ENCODE results near the gene SCFD2. TPM values are rescaled to one million over a fixed set of nuclear protein-coding genes. Genes with fewer than 3 reads are reported as not detected.

Gene SCFD2
- total and polyA plus RNA-seq, 8 donors, result 4.0 to 13.5 (median 8.9) TPM

DNA sequence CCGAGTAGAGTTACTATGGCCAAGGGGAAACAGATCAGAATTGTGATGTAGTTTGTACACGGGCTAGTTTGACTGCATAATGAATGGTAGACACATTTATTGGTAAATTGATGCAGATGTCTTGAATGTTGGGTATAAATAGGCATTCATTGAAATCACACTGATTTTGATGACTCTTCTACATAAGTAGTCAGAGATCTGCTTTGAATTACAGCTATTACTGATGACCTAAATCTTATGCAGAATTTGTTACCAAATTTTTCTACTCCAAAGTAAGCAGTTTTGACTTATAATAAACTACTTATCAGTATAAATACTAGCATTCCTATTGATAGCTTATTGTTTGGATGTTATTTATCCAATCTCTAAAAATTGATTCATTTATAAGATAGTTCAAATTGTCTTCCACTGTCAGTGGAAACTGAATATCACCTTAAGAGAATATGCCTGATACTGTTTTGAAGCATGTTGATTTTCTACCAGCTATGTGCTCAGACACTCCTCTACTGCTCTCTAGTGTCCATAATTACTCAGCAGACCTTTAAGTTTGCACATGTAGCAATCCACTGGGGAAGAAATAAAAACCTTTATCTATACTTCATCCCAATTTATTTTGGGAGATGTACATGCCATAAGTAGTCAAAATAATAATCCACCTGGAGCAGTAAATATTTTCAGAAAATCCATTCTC lies 383.5 kb downstream of the SCFD2 start:
- TF ChIP-seq, protein P1, sequence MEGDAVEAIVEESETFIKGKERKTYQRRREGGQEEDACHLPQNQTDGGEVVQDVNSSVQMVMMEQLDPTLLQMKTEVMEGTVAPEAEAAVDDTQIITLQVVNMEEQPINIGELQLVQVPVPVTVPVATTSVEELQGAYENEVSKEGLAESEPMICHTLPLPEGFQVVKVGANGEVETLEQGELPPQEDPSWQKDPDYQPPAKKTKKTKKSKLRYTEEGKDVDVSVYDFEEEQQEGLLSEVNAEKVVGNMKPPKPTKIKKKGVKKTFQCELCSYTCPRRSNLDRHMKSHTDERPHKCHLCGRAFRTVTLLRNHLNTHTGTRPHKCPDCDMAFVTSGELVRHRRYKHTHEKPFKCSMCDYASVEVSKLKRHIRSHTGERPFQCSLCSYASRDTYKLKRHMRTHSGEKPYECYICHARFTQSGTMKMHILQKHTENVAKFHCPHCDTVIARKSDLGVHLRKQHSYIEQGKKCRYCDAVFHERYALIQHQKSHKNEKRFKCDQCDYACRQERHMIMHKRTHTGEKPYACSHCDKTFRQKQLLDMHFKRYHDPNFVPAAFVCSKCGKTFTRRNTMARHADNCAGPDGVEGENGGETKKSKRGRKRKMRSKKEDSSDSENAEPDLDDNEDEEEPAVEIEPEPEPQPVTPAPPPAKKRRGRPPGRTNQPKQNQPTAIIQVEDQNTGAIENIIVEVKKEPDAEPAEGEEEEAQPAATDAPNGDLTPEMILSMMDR (IDR thresholded peaks at IDR 0.05), result peak in 3 of 4 donors; percentile 48 to 53 (median 52)
- peak; percentile 90 to 97 (median 94) for ATAC-seq
- WGBS, 2 donors, result 39 to 56% methylated on average over 2 of the region's 2 CpGs
- H3K27me3 ChIP-seq, result no peaks in the 10 kb centered on the region
- FAIRE-seq, result peak; percentile 90
- DNase-seq, result no peak
- H3K27ac ChIP-seq, result no peak overlapping the region
- peaks cover 0 to 11% (median 5%) of the 10 kb centered on the region in 3 donors for H3K4me1 ChIP-seq
- H3K9me3 ChIP-seq, result no peaks in the 10 kb centered on the region
- intact Hi-C loops (cut with DNase I), result loop anchor here in 2 of 3 donors (5.0 to 10.0 kb wide), 3 partner anchors 428 to 608 kb away; no protein-coding TSS in a partner anchor
- H3K4me3 ChIP-seq, result no peak overlapping the region
- H3K36me3 ChIP-seq, result no peaks in the 10 kb centered on the region

DNA sequence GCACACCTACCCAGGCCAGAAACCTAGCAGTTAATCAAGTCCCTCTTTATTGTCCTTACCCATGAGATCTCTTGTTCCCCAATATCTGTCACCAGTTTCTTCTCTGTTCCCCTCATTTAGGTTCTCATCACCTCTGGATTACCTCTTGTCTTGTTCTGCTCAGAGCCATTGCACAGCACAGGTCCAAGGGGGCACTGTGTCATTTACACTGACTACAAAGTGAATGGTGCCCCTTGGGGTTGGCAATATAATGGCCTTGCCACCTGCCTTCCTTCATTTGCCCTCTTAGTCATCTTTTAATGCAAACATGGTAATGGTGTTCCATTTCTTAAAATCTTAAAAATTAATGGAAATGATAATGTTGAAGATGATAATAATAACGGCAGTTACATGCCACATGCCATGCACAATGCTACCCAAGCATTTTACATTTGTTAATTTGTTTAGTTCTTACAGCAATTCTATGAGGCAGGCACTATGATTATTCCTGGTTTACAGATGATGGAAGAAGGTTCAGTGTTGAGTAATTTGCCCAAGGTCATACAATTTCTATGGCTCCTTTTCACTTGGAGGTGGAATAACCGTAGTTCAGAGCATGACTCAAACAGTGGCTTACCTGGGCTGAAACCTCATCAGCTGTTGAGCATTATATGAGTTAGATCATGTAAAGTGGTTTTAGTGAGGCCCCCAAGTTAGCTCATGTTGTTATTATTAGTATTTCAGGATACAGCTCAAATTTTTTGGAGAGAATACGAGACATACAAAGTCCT lies 385.9 kb downstream of the SCFD2 start:
- 88 to 92% methylated on average over 3 of the region's 3 CpGs for WGBS, 2 donors
- intact Hi-C loops (cut with DNase I), result loop anchor here in 2 of 3 donors (5.0 to 10.0 kb wide), 3 partner anchors 425 to 605 kb away; no protein-coding TSS in a partner anchor

DNA sequence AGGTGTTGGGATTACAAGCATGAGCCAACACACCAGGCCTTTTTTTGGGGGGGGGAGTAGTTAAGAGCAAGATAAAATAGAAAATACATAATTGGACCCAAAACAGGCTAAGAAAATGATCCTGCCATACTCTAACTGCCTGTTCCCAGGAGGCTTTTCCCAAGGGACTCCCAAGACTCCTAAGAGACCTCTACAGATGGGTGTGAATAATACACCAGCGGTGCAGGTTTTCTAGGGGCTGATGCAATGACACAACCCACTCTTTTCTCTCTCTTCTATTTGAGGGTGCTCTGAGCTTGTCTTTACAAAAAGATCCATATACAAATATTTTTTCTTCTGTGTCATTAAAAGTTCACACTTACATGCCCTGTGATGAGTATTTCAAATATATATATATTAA lies 386.8 kb downstream of the SCFD2 start:
- ATAC-seq, result no peak
- DNase-seq, result no peak
- Histone ChIP-seq H3K27me3 (no peaks in the 10 kb centered on the region), H3K27ac (no peak overlapping the region), H3K4me3 (no peak overlapping the region), H3K4me1 (peaks cover 0 to 8% (median 4%) of the 10 kb centered on the region in 3 donors), H3K36me3 (no peaks in the 10 kb centered on the region), H3K9me3 (no peaks in the 10 kb centered on the region)
- 94 to 100% methylated on average over 1 of the region's 1 CpG for WGBS, 2 donors
- TF ChIP-seq, protein P1 (IDR thresholded peaks at IDR 0.05), result no peak
- no peak for FAIRE-seq
- intact Hi-C loops (cut with DNase I), result no loop called here

More for the DNA sequence above, 385.9 kb downstream of the SCFD2 start:
- Histone ChIP-seq H3K4me1 (peaks cover 0 to 11% (median 5%) of the 10 kb centered on the region in 3 donors), H3K27me3 (no peaks in the 10 kb centered on the region), H3K36me3 (no peaks in the 10 kb centered on the region), H3K4me3 (no peak overlapping the region), H3K9me3 (no peaks in the 10 kb centered on the region), H3K27ac (no peak overlapping the region)
- TF ChIP-seq, protein P1 (IDR thresholded peaks at IDR 0.05), result no peak
- DNase-seq, result no peak
- FAIRE-seq, result no peak
- no peak for ATAC-seq

DNA sequence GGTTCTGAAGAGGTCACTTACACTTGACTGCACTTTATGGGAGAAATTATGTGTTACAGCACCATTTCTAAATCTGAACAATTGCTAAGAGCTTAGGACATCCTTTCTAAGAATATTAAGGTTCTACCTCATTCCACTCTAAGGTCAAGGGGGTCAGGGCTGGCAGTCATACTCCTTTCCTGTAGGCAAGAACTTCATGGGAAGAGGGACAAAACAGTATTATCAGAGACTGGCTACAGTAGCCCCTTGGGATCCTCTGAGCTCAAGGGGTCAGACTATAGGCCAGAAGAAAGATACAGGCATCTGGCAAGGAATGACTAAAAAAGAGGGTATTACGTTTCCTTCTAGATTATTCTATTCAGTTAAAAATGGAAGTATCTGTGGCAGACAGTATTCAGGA lies 388.6 kb downstream of the SCFD2 start:
- TF ChIP-seq, protein P1 (IDR thresholded peaks at IDR 0.05), result no peak
- H3K27ac ChIP-seq, result no peak overlapping the region
- no peak for DNase-seq
- no peaks in the 10 kb centered on the region for H3K9me3 ChIP-seq
- no peaks in the 10 kb centered on the region for H3K36me3 ChIP-seq
- ATAC-seq, result no peak
- no peaks in the 10 kb centered on the region for H3K27me3 ChIP-seq
- 95 to 96% methylated on average over 1 of the region's 1 CpG for WGBS, 2 donors
- peaks cover 0 to 1% (median 0%) of the 10 kb centered on the region in 3 donors for H3K4me1 ChIP-seq
- intact Hi-C loops (cut with DNase I), result no loop called here
- no peak for FAIRE-seq
- no peak overlapping the region for H3K4me3 ChIP-seq
